Measurements from ENCODE around the gene BRAT1.

GRCh38 chr7:2592375-2592865, 37.1 kb upstream of the BRAT1 start:
- TF ChIP-seq CTCF (conservative IDR thresholded peaks at IDR 0.05 in 1 of 2, IDR thresholded peaks at IDR 0.05 in 1 of 2; ENCODE audit: low read depth in 1 of 2, low read length in 2 of 2) (no peak), EZH2 (IDR thresholded peaks at IDR 0.05; ENCODE audit: low read length, missing control alignments) (no peak)

All from fibroblast of lung (primary cell).